H1 (cell line): ENCODE measurements around the gene FBXW5. TPM values are rescaled to one million over a fixed set of nuclear protein-coding genes. Genes with fewer than 3 reads are reported as not detected.

Experiments used
- ATF2 ChIP-seq: IDR thresholded peaks from 2 replicates; pipeline ENCODE4 v1.6.1; 2012; ENCODE audit warnings: low read length, inconsistent platforms
- ATF3 ChIP-seq: IDR thresholded peaks from 2 replicates; pipeline ENCODE4 v1.6.1; 2011; ENCODE audit warnings: low read depth, mild to moderate bottlenecking, low read length; ENCODE audit not compliant: insufficient read depth
- BACH1 ChIP-seq: IDR thresholded peaks from 2 replicates; pipeline ENCODE4 v1.6.1; 2012; ENCODE audit warnings: low read length, improper control_type of control experiment
- CHD2 ChIP-seq: IDR thresholded peaks from 2 replicates; pipeline ENCODE4 v1.6.1; 2012; ENCODE audit warnings: low read length, improper control_type of control experiment
- CHD7 ChIP-seq: fragments of 300-600 bp; sonication (generic); IDR thresholded peaks from 2 replicates; pipeline ENCODE4 v1.7.1; 2012; ENCODE audit warnings: low read length, moderate library complexity, mild to moderate bottlenecking, inconsistent platforms; ENCODE audit not compliant: insufficient replicate concordance
- EP300 ChIP-seq, 2 experiments: IDR thresholded peaks; 1 replicate in 1 of 2; 2 replicates in 1 of 2; pipeline ENCODE4 v1.6.1; 2011 to 2012; ENCODE audit warnings: low read depth in 2 of 2, low read length in 2 of 2, mild to moderate bottlenecking in 2 of 2, borderline replicate concordance in 1 of 2, inconsistent platforms in 1 of 2, moderate library complexity in 1 of 2
- POLR2A ChIP-seq, 2 experiments: IDR thresholded peaks; 1 replicate in 1 of 2; 2 replicates in 1 of 2; pipeline ENCODE4 v1.6.1; 2011; ENCODE audit warnings: low read depth in 2 of 2, low read length in 2 of 2, mild to moderate bottlenecking in 2 of 2; ENCODE audit errors: control extremely low read depth in 1 of 2
- POU5F1 ChIP-seq: IDR thresholded peaks from 2 replicates; pipeline ENCODE4 v1.6.1; 2011; ENCODE audit warnings: low read depth, mild to moderate bottlenecking, low read length, moderate library complexity
- RBBP5 ChIP-seq: IDR thresholded peaks from 2 replicates; pipeline ENCODE4 v1.7.1; 2012; ENCODE audit warnings: low read depth, mild to moderate bottlenecking, inconsistent platforms, low read length, moderate library complexity, borderline replicate concordance
- polyA plus RNA-seq, 7 experiments: library from polyadenylated mRNA; depleted of rRNA in 3 of 7; stranded (reverse) in 5 of 7; unstranded in 2 of 7; fragments of >200 nt in 5 of 7; fragments of 200-250 nt in 2 of 7; gene quantifications; 1 replicate in 5 of 7; 2 replicates in 1 of 7; 4 replicates in 1 of 7; pipeline versions ENCODE4 v1.2.1 to v1.2.3, GENCODE V29; 2011 to 2013; ENCODE audit warnings: missing spikeins in 2 of 7, mixed read lengths in 2 of 7
- total RNA-seq: library from RNA; stranded (reverse); fragmentation: NEBNext Ultra II Directional; extraction: Animal tissue kit (Norgen Biotek cat#: 25700); gene quantifications from 2 replicates; pipeline ENCODE4 v1.2.1, GENCODE V29; 2021

FBXW5 gene
- total and polyA plus RNA-seq, 2 of the 8 experiments (the other 6 are each of a cell fraction or from before 2014, with no cell fraction given), result 49.0 to 71.0 TPM

GRCh38 chr9:136931611-136932130 lies 12.9 kb downstream of the FBXW5 start (continued):
- TF ChIP-seq CHD7 (no peak), ATF3 (no peak), CHD2 (no peak), ATF2 (no peak), BACH1 (no peak), RBBP5 (no peak), POU5F1 (no peak), EP300 (IDR thresholded peaks at IDR 0.05; ENCODE audit: borderline replicate concordance in 1 of 2, low read depth in 2 of 2, low read length in 2 of 2) (no peak), POLR2A (IDR thresholded peaks at IDR 0.05; ENCODE audit: control extremely low read depth in 1 of 2, low read depth in 2 of 2, low read length in 2 of 2) (no peak)
